ENCODE results near the gene NHP2. TPM values are rescaled to one million over a fixed set of nuclear protein-coding genes. Genes with fewer than 3 reads are reported as not detected.

Gene NHP2
- total RNA-seq, 2 experiments from 2014 or later, result 113 to 124 TPM

GRCh38 chr5:178113141-178113787 is 40.4 kb downstream of the NHP2 start, which contains the start of gene N4BP3:
Gene N4BP3 (plus strand): TSS chr5:178113532. CDS start chr5:178119584, 6,052 bp downstream.
- Mint-ChIP-seq H3K27me3 (peaks cover 33% of the 10 kb centered on the region), H3K9me3 (no peaks in the 10 kb centered on the region), H3K4me3 (peak within 1 kb of the TSS; percentile 95), H3K36me3 (peaks cover 2% of the 10 kb centered on the region), H3K27ac (peak within 1 kb of the TSS; percentile 73), H3K4me1 (peaks cover 40% of the 10 kb centered on the region)
- DNase-seq (peak; percentile 87), ATAC-seq (ENCODE audit: low read depth) (peak; percentile 64)
- POLR2A ChIA-PET, result interaction anchor here (1.9 kb wide), 1 partner anchor 11 kb away, joined by 8 read pairs; no protein-coding TSS in a partner anchor

- H3K36me3 Mint-ChIP-seq, result peaks cover 2% of the 10 kb centered on the region
- H3K9me3 Mint-ChIP-seq, result no peaks in the 10 kb centered on the region
- peak overlapping the region; percentile 60 for H3K27ac Mint-ChIP-seq
- peaks cover 44% of the 10 kb centered on the region for H3K4me1 Mint-ChIP-seq
- no peak for DNase-seq
- POLR2A ChIA-PET, result no interaction called here
- peak overlapping the region; percentile 76 for H3K4me3 Mint-ChIP-seq
- H3K27me3 Mint-ChIP-seq, result peaks cover 34% of the 10 kb centered on the region
- no peak for ATAC-seq (ENCODE audit: low read depth)
Observed at GRCh38 chr5:178112545-178112944, 41.1 kb downstream of the NHP2 start.

GRCh38 chr5:178111925-178112324 is 41.8 kb downstream of the NHP2 start:
- peaks cover 34% of the 10 kb centered on the region for H3K27me3 Mint-ChIP-seq
- H3K36me3 Mint-ChIP-seq, result peaks cover under 1% of the 10 kb centered on the region
- no peak overlapping the region for H3K4me3 Mint-ChIP-seq
- POLR2A ChIA-PET, result no interaction called here
- ATAC-seq (ENCODE audit: low read depth) (no peak), DNase-seq (no peak)
- peaks cover 42% of the 10 kb centered on the region for H3K4me1 Mint-ChIP-seq
- no peak overlapping the region for H3K27ac Mint-ChIP-seq
- no peaks in the 10 kb centered on the region for H3K9me3 Mint-ChIP-seq

- Mint-ChIP-seq H3K9me3 (no peaks in the 10 kb centered on the region), H3K27ac (no peak overlapping the region), H3K36me3 (no peaks in the 10 kb centered on the region), H3K27me3 (peaks cover 32% of the 10 kb centered on the region), H3K4me1 (peaks cover 31% of the 10 kb centered on the region), H3K4me3 (no peak overlapping the region)
- POLR2A ChIA-PET, result no interaction called here
- ATAC-seq (ENCODE audit: low read depth) (no peak), DNase-seq (no peak)
Observed at GRCh38 chr5:178110511-178110910, 43.2 kb downstream of the NHP2 start.

- H3K36me3 Mint-ChIP-seq, result no peaks in the 10 kb centered on the region
- no peak for DNase-seq
- ATAC-seq (ENCODE audit: low read depth), result no peak
- no peak overlapping the region for H3K4me3 Mint-ChIP-seq
- no peaks in the 10 kb centered on the region for H3K9me3 Mint-ChIP-seq
- H3K27ac Mint-ChIP-seq, result no peak overlapping the region
- POLR2A ChIA-PET, result no interaction called here
- peaks cover 22% of the 10 kb centered on the region for H3K27me3 Mint-ChIP-seq
- peaks cover 18% of the 10 kb centered on the region for H3K4me1 Mint-ChIP-seq
Observed at GRCh38 chr5:178108966-178109365, 44.7 kb downstream of the NHP2 start.

- no peak for DNase-seq
- POLR2A ChIA-PET, result interaction anchor here (0.6 kb wide), 1 partner anchor 13 kb away, joined by 3 read pairs; no protein-coding TSS in a partner anchor
- Mint-ChIP-seq H3K36me3 (no peaks in the 10 kb centered on the region), H3K9me3 (no peaks in the 10 kb centered on the region), H3K27ac (no peak overlapping the region), H3K4me3 (no peak overlapping the region), H3K4me1 (peaks cover 18% of the 10 kb centered on the region), H3K27me3 (peaks cover 22% of the 10 kb centered on the region)
- no peak for ATAC-seq (ENCODE audit: low read depth)
Observed at GRCh38 chr5:178108446-178108845, 45.2 kb downstream of the NHP2 start.

- Mint-ChIP-seq H3K9me3 (no peaks in the 10 kb centered on the region), H3K4me1 (peaks cover 15% of the 10 kb centered on the region), H3K36me3 (no peaks in the 10 kb centered on the region), H3K27me3 (peaks cover 20% of the 10 kb centered on the region), H3K4me3 (no peak overlapping the region), H3K27ac (no peak overlapping the region)
- DNase-seq, result no peak
- POLR2A ChIA-PET, result interaction anchor here (0.6 kb wide), 1 partner anchor 13 kb away, joined by 3 read pairs; no protein-coding TSS in a partner anchor
- no peak for ATAC-seq (ENCODE audit: low read depth)
Observed at GRCh38 chr5:178107756-178108310, 45.9 kb downstream of the NHP2 start.

GRCh38 chr5:178106556-178107239 is 47.0 kb downstream of the NHP2 start:
- Mint-ChIP-seq H3K9me3 (no peaks in the 10 kb centered on the region), H3K27ac (no peak overlapping the region), H3K4me1 (peaks cover 11% of the 10 kb centered on the region), H3K4me3 (no peak overlapping the region), H3K27me3 (peaks cover 10% of the 10 kb centered on the region), H3K36me3 (no peaks in the 10 kb centered on the region)
- POLR2A ChIA-PET, result interaction anchor here (0.8 kb wide), 1 partner anchor 16 kb away, joined by 3 read pairs; no protein-coding TSS in a partner anchor
- no peak for DNase-seq
- no peak for ATAC-seq (ENCODE audit: low read depth)

GRCh38 chr5:178106086-178106485 is 47.6 kb downstream of the NHP2 start:
- POLR2A ChIA-PET, result interaction anchor here (0.7 to 0.8 kb wide), 2 partner anchors 17 to 76 kb away, joined by 3 read pairs; no protein-coding TSS in a partner anchor
- H3K9me3 Mint-ChIP-seq, result no peaks in the 10 kb centered on the region
- no peak overlapping the region for H3K27ac Mint-ChIP-seq
- H3K36me3 Mint-ChIP-seq, result no peaks in the 10 kb centered on the region
- ATAC-seq (ENCODE audit: low read depth) (no peak), DNase-seq (no peak)
- H3K4me3 Mint-ChIP-seq, result no peak overlapping the region
- peaks cover 10% of the 10 kb centered on the region for H3K27me3 Mint-ChIP-seq
- H3K4me1 Mint-ChIP-seq, result peaks cover 11% of the 10 kb centered on the region

- Mint-ChIP-seq H3K27me3 (peaks cover 3% of the 10 kb centered on the region), H3K9me3 (no peaks in the 10 kb centered on the region), H3K4me1 (peaks cover 11% of the 10 kb centered on the region), H3K27ac (no peak overlapping the region), H3K4me3 (no peak overlapping the region), H3K36me3 (no peaks in the 10 kb centered on the region)
- DNase-seq, result no peak
- no peak for ATAC-seq (ENCODE audit: low read depth)
- POLR2A ChIA-PET, result no interaction called here
Observed at GRCh38 chr5:178104492-178104891, 49.2 kb downstream of the NHP2 start.

- Mint-ChIP-seq H3K36me3 (no peaks in the 10 kb centered on the region), H3K27ac (no peak overlapping the region), H3K27me3 (peaks cover 3% of the 10 kb centered on the region), H3K4me1 (peaks cover 7% of the 10 kb centered on the region), H3K4me3 (no peak overlapping the region), H3K9me3 (no peaks in the 10 kb centered on the region)
- POLR2A ChIA-PET, result no interaction called here
- DNase-seq (no peak), ATAC-seq (ENCODE audit: low read depth) (no peak)
Observed at GRCh38 chr5:178103612-178104011, 50.1 kb downstream of the NHP2 start.
